ENCODE results near the gene MRGPRX3.
"Not testable (repeated sequence)": the region's sequence is repeated elsewhere in the genome, so short reads cannot be mapped to it uniquely, and the experiment has no call there.

The MRGPRX3 gene

DNA sequence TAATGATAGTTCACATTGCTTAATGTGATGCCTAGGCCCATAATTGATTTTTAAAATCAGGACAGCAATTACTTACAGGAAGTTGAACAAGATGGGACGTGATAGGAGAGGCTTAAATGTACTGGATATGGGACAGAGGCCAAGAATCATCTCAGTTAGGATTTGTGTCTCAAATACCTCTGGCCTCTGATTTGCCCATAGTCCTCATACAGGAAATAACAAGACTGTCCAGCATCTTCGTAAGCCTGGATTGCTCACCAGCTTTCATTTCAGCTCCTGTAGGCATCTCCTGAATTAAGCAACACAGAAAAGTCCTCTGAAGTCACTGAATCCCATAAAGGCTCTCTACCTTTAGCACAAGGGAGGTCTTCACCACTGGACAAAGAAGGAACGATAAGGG, at the start of gene MRGPRX3:
TSS of gene MRGPRX3 (plus strand) at position 231 of the 400 bp plus-strand sequence. CDS start 4,632 bp downstream, outside the sequence.
- DNase-seq (ENCODE audit: low read depth in 3 of 3, low spot score in 1 of 3): no peak

DNA sequence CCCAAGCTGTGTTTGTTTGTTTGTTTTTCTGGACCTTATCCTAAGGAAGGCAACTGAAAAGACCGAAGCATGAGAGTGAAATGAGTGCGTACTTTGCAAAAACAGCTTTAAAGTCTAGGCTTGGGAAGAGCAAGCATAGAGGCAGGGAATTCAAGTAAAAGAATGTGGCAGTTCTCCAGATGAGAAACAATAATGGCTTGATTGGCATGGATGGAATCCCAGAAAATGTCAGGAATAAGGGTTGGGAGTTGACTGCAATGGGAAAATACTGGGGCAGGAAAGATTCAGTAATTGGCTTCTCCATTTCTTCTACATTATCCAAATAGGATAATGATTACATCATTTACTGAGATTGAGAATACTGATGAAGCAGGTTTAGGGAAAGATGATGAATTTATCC, 44.0 kb upstream of the MRGPRX3 start:
- no peak for DNase-seq (ENCODE audit: low read depth in 3 of 3, low spot score in 1 of 3)

DNA sequence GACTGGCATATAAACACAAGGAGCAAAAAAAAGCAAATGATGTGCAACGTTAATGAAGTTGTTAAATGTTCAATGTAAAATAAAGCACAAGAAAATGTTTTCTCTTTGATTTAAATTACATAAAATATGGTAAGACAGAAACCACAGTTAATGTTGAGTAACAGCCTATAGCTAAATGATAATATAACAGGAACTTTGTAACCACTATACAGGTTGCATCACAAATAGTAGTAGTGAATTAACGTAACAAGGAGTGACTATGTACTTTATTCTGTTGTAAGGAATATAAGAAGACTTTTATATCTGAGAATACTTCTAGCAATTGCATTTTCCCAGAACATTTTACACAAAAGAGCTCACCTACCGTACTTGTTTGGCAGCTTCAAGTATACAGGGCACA, 43.4 kb upstream of the MRGPRX3 start:
- DNase-seq (ENCODE audit: low read depth in 3 of 3, low spot score in 1 of 3): no peak

DNA sequence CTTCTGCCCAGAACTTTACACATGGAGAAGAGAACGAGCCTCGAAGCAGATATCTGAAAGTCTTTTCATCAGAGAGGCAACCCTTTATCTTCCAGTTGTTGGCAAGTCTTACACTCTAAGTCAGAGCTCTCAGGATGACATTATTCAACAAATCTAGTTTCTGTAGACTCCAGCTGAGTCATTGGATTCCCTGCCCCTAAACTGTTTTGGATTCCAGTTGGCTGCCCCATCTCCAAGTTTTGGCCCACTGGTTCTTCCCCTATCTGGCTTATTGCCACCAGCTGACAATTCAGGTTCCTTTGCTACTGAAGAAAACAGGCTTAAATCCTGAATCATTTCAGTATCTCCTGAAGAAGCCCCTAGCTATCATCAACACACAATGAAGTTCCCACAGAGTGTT, 40.6 kb upstream of the MRGPRX3 start:
- no peak for DNase-seq (ENCODE audit: low read depth in 3 of 3, low spot score in 1 of 3)

DNA sequence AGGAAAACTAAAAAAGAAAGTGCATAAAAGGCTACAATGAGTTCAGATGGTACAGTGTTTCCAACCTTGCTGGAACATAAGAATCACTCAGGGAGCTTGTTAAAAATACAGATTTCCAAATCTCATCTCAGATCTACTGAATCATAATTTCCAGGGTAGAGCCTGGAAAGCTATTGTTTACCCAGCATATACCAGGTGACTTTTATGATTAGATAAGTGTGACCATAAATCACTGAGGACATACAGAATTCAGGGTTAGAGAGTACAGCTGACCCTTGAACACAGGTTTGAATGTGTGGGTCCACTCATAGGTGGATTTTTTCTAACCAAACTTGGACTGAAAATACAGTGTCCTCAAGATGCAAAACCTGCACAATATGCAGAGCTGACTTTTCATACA, 38.4 kb upstream of the MRGPRX3 start:
- DNase-seq (ENCODE audit: low read depth in 3 of 3, low spot score in 1 of 3): no peak

DNA sequence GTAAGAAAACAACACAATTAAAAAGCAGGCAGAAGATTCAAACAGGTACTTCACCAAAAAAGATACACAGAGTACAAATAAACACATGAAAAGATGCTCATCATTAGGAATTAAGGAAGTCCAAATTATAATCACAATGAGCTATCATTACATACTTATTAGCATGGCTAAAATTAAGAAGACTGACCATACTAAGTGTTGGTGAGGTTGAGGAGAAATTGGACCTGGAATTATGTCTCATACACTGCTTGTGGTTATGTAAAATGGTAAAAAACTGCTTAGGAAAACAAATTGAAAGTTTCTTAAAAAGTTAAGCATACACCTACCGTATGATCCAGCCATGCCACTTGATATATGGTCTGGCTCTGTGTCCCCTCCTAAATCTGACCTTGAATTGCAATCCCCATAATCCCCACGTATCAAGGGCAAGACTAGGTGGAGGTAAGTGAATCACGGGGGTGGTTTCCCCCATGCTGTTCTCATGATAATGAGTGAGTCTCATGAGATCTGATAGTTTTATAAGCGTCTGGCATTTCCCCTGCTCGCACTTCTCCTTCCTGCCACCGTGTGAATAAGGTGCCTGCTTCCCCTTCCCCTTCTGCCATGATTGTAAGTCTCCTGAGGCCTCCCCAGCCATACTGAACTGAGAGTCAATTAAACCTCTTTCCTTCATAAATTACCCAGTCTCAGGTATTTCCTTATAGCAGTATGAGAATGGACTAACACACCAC, 31.3 kb upstream of the MRGPRX3 start:
- DNase-seq (ENCODE audit: low read depth in 3 of 3, low spot score in 1 of 3): no peak

DNA sequence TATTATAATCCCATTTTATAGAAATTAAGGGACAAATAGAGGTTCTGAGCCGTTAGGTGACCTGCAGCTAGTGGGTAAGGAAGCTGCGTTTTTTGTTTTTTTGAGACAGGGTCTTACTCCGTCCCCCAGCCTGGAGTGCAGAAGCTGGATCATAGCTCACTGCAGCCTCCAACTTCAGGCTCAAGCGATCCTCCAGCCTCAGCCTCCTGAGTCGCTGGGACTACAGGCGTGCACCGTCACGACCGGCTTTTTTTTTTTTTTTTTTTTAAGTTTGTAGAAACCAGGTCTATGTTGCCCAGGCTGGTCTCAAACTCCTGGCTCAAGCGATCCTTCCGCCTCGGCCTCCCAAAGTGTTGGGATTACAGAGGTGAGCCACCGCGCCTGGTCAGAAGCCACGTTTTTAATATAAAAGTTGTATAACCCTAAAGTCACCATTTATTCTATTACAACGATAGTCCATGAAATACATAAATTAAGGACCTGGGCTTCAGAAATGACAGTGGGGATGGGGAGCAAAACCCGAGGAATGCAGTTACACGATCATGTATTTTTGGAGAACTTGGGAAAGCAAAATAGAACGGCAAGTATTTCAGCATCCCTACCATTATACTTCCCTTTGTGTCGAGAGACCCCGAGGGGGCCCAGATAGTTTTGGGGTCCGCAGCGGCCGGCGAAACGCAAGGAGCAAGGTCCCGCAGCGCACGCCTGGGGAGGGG, 27.1 kb upstream of the MRGPRX3 start:
- no peak for DNase-seq (ENCODE audit: low read depth in 3 of 3, low spot score in 1 of 3)

DNA sequence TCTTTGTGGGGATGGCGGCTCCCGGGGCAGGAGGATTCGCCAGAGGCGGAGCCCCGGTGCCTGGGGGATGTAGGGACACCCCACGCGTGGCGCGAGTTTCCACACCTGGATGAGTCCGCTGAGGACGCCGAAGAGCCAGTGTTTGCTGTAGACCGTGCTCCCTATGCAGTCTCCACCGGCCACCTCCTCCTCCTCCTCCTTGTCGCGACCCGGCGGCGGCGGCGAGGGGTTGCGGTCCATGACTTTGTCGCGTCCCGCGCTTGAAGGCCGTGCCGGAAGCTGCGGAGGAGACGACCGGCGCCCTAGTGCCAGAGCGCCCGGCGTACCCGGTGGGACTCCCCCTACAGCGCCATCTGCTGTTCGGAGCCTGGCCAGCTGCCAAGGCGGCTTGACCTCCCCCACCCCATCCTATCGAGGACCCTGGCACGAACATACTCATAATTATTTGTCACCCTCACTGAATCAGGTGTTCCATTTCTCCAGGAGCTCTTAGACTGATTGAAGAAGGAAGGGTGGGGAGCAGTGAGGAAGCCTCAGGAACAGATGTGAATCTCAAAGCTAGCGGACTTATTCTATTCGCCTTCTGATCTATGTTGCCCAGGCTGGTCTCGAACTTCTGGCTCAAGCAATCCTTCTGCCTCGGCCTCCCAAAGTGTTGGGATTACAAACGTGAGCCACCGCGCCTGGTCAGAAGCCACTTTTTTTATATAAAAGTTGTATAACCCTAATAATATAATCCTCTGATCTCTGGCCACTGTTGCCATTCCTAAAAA, 26.4 kb upstream of the MRGPRX3 start, which contains the start of gene SAAL1:
TSS of gene SAAL1 (minus strand) at position 281 of the 773 bp plus-strand sequence. CDS start at position 240, 41 bp downstream.
- peak; percentile 59 to 89 (median 80) for DNase-seq (ENCODE audit: low read depth in 3 of 3, low spot score in 1 of 3)

DNA sequence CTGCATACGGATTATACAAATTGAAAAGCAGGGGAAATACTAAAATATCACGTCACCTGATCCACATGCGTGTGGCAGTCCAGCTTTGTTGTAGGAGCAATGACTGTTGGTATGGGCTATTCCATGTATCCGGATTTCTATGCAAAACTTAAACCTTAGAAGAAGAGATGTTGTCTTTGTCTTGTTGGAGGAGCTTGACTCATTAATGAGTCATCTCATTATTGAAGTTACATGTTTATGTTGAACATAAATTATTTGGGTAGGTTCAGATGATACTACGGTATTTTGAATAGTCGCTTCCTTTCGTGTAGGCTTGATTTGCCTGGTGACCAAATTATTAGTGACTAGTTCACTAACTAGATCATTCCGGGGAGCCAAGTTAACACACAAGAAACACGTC, 25.7 kb upstream of the MRGPRX3 start:
- no peak for DNase-seq (ENCODE audit: low read depth in 3 of 3, low spot score in 1 of 3)

DNA sequence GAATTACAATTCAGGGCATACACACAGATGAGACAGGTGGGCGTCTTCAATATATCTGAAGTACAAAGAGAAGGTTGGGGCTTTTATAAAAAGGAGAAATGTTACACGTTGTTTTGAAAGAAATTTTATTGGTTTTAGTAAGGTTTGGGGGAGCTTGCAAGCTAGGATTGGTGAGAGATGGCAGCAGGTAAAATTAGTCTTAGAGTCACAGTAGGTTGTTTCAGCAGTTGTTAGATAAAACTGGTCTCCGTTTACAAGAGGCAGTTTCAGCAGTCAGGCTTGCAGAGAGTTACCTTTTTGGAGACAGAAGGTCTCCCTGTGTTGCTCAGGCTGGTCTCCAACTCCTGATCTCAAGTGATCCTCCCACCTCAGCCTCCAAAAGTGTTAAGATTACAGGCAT, 24.1 kb upstream of the MRGPRX3 start:
- no peak for DNase-seq (ENCODE audit: low read depth in 3 of 3, low spot score in 1 of 3)

DNA sequence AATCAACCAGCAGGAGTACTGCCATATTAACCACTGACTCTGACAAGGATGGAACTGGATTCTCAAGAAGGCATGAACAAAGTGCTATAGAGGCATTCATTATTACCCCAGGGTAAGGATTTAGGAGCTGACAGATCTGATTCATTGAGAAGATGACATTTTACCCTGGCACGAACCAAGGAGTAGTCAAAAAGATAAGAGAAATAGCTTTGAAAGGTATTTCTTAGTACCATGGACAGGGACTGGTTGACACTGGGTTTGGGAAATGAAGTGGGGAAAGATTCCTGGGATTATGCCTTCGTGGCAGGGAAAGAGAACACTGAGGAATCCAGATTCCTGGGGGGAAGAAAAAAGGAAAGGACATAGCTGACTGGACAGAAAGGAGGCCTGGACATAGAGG, 21.4 kb upstream of the MRGPRX3 start:
- no peak for DNase-seq (ENCODE audit: low read depth in 3 of 3, low spot score in 1 of 3)

DNA sequence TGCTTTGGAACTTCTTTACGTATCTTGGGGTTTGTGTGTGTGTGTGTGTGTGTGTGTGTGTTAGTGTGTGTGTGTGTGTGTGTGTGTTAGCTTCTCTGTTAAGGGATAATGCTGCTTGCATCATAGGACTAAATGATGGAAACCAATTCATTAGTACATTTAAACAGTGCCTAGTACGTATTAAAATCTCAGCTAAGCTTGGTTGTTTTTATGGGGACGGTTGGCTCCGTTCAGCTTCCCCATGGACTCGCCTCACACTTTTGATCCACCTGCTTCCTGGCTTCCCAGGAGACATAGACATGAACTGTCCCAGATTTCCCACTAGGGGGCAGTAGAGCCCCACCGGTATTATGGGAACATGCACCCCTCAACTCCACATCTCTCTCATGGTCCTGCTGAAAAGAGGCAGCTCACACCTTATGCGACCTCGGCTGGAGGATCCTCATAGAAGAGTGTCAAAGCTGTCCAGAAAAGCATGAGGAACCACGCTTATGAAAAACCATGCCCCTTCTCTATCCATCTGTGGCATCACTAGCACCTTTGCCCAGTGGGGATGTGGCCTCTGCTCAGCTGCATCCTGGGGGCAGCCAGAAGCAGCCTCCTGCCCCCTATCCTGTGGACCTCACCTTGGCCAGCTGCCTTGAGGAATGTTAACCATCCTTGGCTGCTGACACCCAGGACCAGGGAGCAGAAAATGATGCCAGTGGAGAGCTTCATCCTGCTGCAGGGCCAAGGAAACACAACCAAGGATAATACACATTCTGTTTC, 16.8 kb upstream of the MRGPRX3 start:
- peak in 2 of 3 donors; percentile 27 to 41 for DNase-seq (ENCODE audit: low read depth in 3 of 3, low spot score in 1 of 3)

DNA sequence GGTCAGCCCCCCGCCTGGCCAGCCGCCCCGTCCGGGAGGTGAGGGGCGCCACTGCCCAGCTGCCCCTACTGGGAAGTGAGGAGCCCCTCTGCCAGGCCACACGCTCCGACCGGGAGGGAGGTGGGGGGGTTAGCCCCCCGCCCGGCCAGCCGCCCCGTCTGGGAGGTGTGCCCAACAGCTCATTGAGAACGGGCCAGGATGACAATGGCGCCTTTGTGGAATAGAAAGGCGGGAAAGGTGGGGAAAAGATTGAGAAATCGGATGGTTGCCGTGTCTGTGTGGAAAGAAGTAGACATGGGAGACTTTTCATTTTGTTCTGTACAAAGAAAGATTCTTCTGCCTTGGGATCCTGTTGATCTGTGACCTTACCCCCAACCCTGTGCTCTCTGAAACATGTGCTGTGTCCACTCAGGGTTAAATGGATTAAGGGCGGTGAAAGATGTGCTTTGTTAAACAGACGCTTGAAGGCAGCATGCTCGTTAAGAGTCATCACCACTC, 11.0 kb upstream of the MRGPRX3 start:
- not testable (repeated sequence) for DNase-seq (ENCODE audit: low read depth in 3 of 3, low spot score in 1 of 3)

DNA sequence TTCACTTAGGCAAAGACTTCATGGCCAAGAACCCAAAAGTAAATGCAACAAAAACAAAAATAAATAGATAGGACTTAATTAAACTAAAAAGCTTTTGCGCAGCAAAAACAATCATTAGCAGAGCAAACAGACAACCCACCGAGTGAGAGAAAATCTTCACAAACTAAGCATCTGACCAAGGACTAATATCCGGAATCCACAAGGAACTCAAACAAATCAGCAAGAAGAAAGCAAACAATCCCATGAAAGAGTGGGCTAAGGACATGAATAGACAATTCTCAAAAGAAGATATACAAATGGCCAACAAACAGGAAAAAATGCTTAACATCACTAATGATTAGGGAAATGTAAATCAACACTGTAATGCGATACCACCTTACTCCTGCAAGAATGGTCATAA, 1.3 kb upstream of the MRGPRX3 start:
- not testable (repeated sequence) for DNase-seq (ENCODE audit: low read depth in 3 of 3, low spot score in 1 of 3)

DNA sequence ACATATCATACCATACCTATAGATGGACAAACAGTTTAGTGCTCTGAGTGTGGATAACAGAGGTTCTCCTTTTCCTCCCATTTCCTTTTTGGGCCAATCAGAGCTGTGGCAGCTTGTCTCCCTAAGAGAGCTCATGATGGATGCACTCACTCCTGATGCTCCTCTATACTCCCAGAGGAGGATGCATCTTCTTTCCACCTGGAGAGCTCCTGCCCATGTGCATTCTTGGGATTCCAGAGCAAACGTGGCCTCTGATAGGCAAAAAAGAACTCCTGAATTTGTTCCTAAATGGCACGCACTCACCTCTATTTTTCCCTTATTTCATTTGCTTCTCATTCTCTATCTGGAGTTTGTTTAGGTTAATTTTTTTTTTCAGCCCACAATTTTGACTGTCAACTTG, 2.9 kb downstream of the MRGPRX3 start:
- no peak for DNase-seq (ENCODE audit: low read depth in 3 of 3, low spot score in 1 of 3)

DNA sequence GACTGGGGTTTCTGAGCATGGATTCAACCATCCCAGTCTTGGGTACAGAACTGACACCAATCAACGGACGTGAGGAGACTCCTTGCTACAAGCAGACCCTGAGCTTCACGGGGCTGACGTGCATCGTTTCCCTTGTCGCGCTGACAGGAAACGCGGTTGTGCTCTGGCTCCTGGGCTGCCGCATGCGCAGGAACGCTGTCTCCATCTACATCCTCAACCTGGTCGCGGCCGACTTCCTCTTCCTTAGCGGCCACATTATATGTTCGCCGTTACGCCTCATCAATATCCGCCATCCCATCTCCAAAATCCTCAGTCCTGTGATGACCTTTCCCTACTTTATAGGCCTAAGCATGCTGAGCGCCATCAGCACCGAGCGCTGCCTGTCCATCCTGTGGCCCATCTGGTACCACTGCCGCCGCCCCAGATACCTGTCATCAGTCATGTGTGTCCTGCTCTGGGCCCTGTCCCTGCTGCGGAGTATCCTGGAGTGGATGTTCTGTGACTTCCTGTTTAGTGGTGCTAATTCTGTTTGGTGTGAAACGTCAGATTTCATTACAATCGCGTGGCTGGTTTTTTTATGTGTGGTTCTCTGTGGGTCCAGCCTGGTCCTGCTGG, 4.9 kb downstream of the MRGPRX3 start:
- no peak for DNase-seq (ENCODE audit: low read depth in 3 of 3, low spot score in 1 of 3)

DNA sequence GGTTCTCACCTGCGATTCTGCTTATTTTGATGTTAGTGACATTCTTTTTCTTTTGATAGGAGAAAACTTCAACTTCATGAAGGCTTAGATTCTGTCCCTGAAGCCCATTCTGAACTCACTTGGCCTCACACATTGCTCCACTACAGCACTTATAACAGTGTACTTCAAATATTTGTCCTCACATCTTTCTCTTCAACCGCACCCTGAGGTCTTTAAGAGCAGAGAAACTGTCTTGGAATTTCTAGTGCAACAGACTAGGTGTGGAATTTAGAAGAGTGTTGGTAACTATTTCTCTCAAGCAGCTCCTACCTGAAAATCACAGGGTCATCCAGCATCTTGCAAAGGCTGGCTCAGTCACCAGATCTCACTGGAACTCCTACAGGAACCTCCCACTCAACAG, 7.8 kb downstream of the MRGPRX3 start:
- no peak for DNase-seq (ENCODE audit: low read depth in 3 of 3, low spot score in 1 of 3)

DNA sequence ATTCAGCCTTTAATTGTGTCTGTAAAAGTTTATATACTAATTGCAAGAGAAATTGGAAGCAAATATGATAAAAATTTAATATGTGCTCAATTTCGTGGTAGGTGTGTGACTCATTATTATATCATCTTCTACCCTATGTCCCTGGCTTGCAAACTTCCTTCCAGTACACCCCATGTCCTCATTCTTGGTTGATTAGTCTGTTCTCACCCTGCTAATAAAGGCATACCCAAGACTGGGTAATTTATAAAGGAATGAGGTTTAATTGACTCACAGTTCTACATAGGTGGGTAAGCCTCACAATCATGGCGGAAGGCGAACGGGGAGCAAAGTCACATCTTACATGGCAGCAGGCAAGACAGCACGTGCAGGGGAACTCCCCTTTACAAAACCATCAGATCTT, 11.9 kb downstream of the MRGPRX3 start:
- DNase-seq (ENCODE audit: low read depth in 3 of 3, low spot score in 1 of 3): no peak

DNA sequence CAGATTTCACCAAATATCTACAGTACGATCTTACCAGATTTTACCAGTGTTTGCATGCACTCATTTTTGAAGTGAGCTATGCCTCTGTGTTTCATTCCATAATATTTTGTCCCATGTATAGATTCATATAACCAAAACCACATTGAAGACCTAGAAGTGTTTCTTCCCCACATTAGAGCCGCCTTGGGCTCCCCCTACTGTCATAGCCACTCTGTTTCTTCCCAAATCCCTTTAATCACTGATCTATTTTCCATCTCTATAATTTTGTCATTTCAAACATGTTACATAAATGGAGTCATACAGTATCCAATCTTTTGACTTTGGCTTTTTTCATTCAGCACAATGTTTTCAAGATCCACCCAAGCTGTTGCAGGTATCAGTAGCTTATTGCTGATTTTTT, 12.7 kb downstream of the MRGPRX3 start:
- DNase-seq (ENCODE audit: low read depth in 3 of 3, low spot score in 1 of 3): no peak

DNA sequence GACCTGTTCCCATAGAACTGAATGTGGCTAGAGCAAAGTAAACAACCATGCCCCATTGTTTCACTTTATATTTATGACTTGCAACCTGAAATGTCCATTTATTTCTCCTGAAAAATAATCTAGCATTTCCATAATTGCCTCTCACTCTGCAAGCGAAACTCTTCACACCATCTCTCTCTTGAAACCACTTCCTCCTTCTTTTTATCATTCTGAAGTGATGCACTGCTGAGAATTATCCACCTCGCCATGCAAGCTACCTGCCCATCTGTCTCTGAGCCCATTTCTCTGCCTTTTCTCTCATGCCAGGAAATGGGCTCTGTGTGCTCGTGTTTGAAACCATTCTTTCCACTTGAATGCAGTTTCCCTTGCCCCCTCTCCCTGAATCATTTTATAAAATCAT, 13.5 kb downstream of the MRGPRX3 start:
- no peak for DNase-seq (ENCODE audit: low read depth in 3 of 3, low spot score in 1 of 3)
